GM12864 (cell line): ENCODE data around the gene SETD4.

Experiments
- DNase-seq: peaks from one replicate; pipeline ENCODE4 v3.0.0-alpha.2; 2011; ENCODE audit warnings: low read depth
- H3K4me3 ChIP-seq: 2 replicates; pipeline ENCODE4 v1.5.1; 2011; ENCODE audit warnings: mild to moderate bottlenecking, low read depth, low read length, control low read depth
- TF ChIP-seq, protein P1 (sequence below): IDR thresholded peaks from 2 replicates; pipeline ENCODE4 v1.5.1; 2011; ENCODE audit warnings: low read depth, mild to moderate bottlenecking, moderate library complexity, low read length, control low read depth, inconsistent platforms; ENCODE audit errors: missing control alignments

The SETD4 gene

DNA sequence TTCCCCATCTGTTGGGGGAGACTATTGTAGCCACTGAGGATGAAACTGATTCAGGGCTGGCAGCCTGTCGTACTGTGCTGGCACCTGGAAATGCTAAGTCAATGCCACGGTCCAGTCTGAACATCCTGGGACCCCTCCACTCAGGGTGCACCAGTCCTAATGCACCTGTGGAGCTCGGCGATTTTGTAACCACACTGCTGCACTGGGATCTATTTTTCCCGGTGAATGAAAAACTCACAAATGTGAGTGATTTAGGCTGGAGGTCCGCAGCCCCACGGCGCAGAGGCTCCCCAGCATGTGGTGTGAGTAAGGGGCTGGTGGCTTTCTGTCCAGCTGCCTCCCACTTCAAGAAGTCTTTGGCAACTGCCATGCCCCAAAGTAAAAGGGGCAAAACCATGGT, 35.5 kb downstream of the SETD4 start:
- no peak for DNase-seq
- TF ChIP-seq, protein P1, sequence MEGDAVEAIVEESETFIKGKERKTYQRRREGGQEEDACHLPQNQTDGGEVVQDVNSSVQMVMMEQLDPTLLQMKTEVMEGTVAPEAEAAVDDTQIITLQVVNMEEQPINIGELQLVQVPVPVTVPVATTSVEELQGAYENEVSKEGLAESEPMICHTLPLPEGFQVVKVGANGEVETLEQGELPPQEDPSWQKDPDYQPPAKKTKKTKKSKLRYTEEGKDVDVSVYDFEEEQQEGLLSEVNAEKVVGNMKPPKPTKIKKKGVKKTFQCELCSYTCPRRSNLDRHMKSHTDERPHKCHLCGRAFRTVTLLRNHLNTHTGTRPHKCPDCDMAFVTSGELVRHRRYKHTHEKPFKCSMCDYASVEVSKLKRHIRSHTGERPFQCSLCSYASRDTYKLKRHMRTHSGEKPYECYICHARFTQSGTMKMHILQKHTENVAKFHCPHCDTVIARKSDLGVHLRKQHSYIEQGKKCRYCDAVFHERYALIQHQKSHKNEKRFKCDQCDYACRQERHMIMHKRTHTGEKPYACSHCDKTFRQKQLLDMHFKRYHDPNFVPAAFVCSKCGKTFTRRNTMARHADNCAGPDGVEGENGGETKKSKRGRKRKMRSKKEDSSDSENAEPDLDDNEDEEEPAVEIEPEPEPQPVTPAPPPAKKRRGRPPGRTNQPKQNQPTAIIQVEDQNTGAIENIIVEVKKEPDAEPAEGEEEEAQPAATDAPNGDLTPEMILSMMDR, result no peak
- H3K4me3 ChIP-seq, result no peak overlapping the region

DNA sequence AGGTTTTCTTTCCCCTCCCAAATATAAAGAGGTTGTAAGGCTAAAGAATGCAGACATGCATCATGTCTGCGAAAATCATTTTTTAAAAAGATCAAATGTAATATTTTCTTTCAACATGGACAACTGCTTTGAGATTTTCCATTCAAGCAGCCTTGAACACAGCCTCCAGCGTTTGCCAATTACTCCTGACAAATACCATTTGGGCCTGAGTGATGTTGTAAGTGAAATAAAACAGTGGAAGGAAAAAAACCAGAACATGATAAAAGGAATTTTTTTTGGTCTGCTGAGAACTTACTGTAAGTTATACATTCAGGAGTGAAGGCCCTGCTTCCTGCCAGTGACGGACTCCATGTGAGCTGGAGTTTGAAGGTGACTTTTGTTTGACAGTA, 37.2 kb downstream of the SETD4 start:
- TF ChIP-seq, protein P1, result no peak
- no peak for DNase-seq
- H3K4me3 ChIP-seq, result no peak overlapping the region

DNA sequence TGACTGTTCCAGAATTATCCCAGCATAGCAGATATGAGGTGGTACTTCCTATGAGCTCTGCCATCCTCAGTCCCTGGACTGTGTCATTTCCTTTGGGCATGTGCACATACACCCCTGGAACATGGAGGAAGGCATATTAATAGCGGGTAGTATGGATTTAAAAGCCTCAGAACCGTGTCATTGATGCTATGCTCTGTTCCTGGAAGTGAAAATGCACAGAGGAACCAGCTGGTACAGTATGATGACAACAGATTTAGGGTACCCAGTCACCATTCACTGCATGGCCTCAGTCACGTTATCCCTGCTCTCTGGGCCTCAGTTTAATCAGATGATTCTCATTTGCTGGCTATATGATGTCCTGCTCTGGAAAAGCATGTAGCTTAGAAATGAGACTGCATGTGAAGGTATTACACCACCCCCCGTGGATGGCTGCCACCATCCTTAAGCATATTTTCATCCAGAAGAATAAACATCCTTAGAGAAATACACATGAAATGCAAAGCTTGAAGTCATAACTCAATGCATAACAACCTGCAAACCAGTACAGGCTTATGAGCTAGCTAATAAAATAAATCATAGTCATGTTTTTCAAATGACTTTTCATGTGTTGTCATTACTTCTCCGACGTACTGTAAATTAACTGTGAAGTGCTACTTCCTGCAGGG, 37.8 kb downstream of the SETD4 start:
- TF ChIP-seq, protein P1, result no peak
- H3K4me3 ChIP-seq, result no peak overlapping the region

DNA sequence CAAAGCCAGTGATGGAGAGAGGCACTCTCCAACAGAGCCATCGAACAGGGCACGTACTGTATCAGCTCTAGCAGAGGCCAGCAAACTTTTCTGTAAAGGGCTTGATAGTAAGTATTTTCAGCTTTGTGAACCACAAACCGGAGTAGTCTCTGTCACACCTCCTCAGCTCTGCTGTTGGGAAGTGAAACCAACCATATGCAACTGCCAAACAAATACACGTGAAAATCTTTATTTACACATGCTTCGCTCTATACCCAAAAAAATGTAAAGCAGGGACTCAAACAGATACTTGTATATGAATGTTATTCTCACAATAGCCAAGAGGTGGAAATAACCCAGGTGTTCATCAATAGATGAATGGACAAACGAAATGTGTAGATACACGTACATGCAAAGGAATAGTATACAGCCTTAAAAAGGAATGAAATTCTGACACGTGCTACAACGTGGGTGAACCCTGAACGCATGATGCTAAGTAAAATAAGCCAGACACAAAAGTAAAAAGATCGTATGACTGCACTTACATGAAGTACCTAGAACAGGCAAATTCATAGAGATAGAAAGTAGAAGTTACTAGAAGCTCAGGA, 39.0 kb downstream of the SETD4 start:
- no peak overlapping the region for H3K4me3 ChIP-seq
- peak; percentile 59 for DNase-seq
- TF ChIP-seq, protein P1, result no peak

More for the DNA sequence above, 37.8 kb downstream of the SETD4 start:
- no peak for DNase-seq

DNA sequence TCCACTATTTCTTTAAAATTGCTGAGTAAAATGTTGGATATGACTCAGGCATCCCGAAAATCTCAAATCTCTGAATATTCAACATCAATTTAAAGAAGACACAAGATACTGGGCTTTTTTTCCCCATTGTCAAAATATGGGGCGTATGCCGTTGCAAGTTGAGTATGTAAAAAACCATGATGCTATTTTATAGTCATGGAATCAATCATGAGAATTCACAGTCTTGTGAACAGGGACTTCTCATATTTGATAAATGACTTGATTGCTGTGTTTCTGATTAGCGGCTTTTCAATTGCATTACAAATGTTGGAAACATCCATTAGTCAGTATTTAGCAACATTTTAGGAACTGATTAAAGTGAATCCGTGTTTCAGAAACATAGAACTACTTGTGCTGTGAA, 45.3 kb downstream of the SETD4 start:
- H3K4me3 ChIP-seq, result no peak overlapping the region
- DNase-seq, result no peak
- TF ChIP-seq, protein P1, result no peak

DNA sequence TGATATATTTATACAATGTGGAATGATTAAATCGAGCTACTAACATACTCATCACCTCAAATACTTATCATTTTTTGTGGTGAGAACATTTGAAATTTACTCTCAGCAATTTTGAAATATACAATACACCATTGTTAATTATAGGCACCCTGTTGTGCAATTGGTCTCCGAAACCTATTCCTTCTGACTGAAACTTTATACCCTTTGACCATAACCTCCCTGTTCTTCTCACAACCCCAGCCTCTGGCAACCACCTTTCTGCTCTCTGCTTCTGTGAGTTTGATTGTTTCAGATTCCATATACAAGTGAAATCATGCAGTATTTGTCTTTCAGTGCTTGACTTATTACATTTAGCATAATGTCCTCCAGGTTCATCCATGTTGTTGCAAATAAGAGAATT, 49.5 kb downstream of the SETD4 start:
- no peak for DNase-seq

More for the DNA sequence above, 49.5 kb downstream of the SETD4 start:
- TF ChIP-seq, protein P1, result no peak
- H3K4me3 ChIP-seq, result no peak overlapping the region
